ENCODE data around the gene C2orf81.
"Not testable (repeated sequence)": the region's sequence is repeated elsewhere in the genome, so short reads cannot be mapped to it uniquely, and the experiment has no call there.

The C2orf81 gene

DNA sequence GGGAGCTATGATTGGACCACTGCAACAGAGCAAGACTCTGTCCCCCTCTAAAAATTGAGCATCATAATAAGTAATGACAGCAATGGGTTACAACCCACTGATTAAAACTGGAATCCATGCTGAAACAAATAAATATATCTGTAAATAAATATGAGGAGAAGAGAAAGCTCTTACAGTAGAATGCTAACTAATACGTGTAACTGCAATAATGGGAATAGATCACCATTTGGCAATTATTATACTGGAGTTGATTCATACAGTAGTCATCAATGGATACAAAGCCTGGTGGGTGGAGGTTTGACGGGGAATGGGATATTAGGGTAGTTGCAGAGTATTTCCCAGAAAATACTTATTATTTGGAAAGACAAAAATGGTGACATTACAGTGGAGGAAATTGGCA is 27.4 kb upstream of the C2orf81 start:
- Histone ChIP-seq H3K27ac (no peak overlapping the region), H3K4me1 (ENCODE audit: low read depth, poor library complexity, severe bottlenecking) (peaks cover 5% of the 10 kb centered on the region), H3K27me3 (ENCODE audit: insufficient read depth, low read depth) (no peaks in the 10 kb centered on the region), H3K4me2 (no peak overlapping the region), H3K79me2 (ENCODE audit: insufficient read depth, low read depth) (no peaks in the 10 kb centered on the region), H3K4me3 (IDR thresholded peaks at IDR 0.05; ENCODE audit: insufficient read depth, low read depth, low read length) (no peak overlapping the region), H3K36me3 (ENCODE audit: insufficient read depth) (no peaks in the 10 kb centered on the region), H2AFZ (ENCODE audit: low read depth) (no peak overlapping the region), H3K9ac (no peak overlapping the region), H4K20me1 (ENCODE audit: insufficient read depth) (no peaks in the 10 kb centered on the region)
- no peak for TF ChIP-seq CTCF (conservative IDR thresholded peaks at IDR 0.05; ENCODE audit: low read depth, low read length)

- no peak for TF ChIP-seq CTCF (conservative IDR thresholded peaks at IDR 0.05; ENCODE audit: low read depth, low read length)
- H4K20me1 ChIP-seq (ENCODE audit: insufficient read depth) = no peaks in the 10 kb centered on the region
- no peaks in the 10 kb centered on the region for H3K27me3 ChIP-seq (ENCODE audit: insufficient read depth, low read depth)
- no peak overlapping the region for H3K4me2 ChIP-seq
- no peaks in the 10 kb centered on the region for H3K79me2 ChIP-seq (ENCODE audit: insufficient read depth, low read depth)
- no peak overlapping the region for H3K27ac ChIP-seq
- H3K4me1 ChIP-seq (ENCODE audit: low read depth, poor library complexity, severe bottlenecking) = peaks cover 2% of the 10 kb centered on the region
- H2AFZ ChIP-seq (ENCODE audit: low read depth) = no peak overlapping the region
- H3K36me3 ChIP-seq (ENCODE audit: insufficient read depth) = no peaks in the 10 kb centered on the region
- H3K4me3 ChIP-seq (IDR thresholded peaks at IDR 0.05; ENCODE audit: insufficient read depth, low read depth, low read length) = no peak overlapping the region
- H3K9ac ChIP-seq = no peak overlapping the region
These were observed 26.0 kb upstream of the C2orf81 start for GRCh38 chr2:74447230-74447999.

- H3K36me3 ChIP-seq (ENCODE audit: insufficient read depth) = no peaks in the 10 kb centered on the region
- TF ChIP-seq CTCF (conservative IDR thresholded peaks at IDR 0.05; ENCODE audit: low read depth, low read length) = no peak
- H3K9ac ChIP-seq = no peak overlapping the region
- no peak overlapping the region for H3K4me2 ChIP-seq
- no peak overlapping the region for H3K27ac ChIP-seq
- H3K27me3 ChIP-seq (ENCODE audit: insufficient read depth, low read depth) = no peaks in the 10 kb centered on the region
- no peaks in the 10 kb centered on the region for H4K20me1 ChIP-seq (ENCODE audit: insufficient read depth)
- no peaks in the 10 kb centered on the region for H3K79me2 ChIP-seq (ENCODE audit: insufficient read depth, low read depth)
- H3K4me1 ChIP-seq (ENCODE audit: low read depth, poor library complexity, severe bottlenecking) = peaks cover 10% of the 10 kb centered on the region
- no peak overlapping the region for H2AFZ ChIP-seq (ENCODE audit: low read depth)
- no peak overlapping the region for H3K4me3 ChIP-seq (IDR thresholded peaks at IDR 0.05; ENCODE audit: insufficient read depth, low read depth, low read length)
These were observed 23.3 kb upstream of the C2orf81 start for GRCh38 chr2:74444498-74445318.

- H3K36me3 ChIP-seq (ENCODE audit: insufficient read depth); H3K27ac ChIP-seq; H3K4me2 ChIP-seq; H4K20me1 ChIP-seq (ENCODE audit: insufficient read depth); H3K9ac ChIP-seq; H3K27me3 ChIP-seq (ENCODE audit: insufficient read depth, low read depth); H2AFZ ChIP-seq (ENCODE audit: low read depth); H3K4me3 ChIP-seq (IDR thresholded peaks at IDR 0.05; ENCODE audit: insufficient read depth, low read depth, low read length); H3K79me2 ChIP-seq (ENCODE audit: insufficient read depth, low read depth): not testable (repeated sequence)
- peaks cover 12% of the 10 kb centered on the region for H3K4me1 ChIP-seq (ENCODE audit: low read depth, poor library complexity, severe bottlenecking)
These were observed 21.3 kb upstream of the C2orf81 start for GRCh38 chr2:74442483-74443297.
